ENCODE data around the gene IQCB1.

Gene IQCB1

GRCh38 chr3:121752261-121752660, 82.6 kb downstream of the IQCB1 start:
- ATAC-seq = no peak
- TF ChIP-seq BACH2 (CRISPR knock-in tag; IDR thresholded peaks at IDR 0.05; ENCODE audit: borderline replicate concordance) = no peak
- no peak for TF ChIP-seq TCF4 (CRISPR knock-in tag; IDR thresholded peaks at IDR 0.05; ENCODE audit: borderline replicate concordance)
- no peak for TF ChIP-seq OSR1 (CRISPR knock-in tag; IDR thresholded peaks at IDR 0.05)
- TF ChIP-seq, protein P1, sequence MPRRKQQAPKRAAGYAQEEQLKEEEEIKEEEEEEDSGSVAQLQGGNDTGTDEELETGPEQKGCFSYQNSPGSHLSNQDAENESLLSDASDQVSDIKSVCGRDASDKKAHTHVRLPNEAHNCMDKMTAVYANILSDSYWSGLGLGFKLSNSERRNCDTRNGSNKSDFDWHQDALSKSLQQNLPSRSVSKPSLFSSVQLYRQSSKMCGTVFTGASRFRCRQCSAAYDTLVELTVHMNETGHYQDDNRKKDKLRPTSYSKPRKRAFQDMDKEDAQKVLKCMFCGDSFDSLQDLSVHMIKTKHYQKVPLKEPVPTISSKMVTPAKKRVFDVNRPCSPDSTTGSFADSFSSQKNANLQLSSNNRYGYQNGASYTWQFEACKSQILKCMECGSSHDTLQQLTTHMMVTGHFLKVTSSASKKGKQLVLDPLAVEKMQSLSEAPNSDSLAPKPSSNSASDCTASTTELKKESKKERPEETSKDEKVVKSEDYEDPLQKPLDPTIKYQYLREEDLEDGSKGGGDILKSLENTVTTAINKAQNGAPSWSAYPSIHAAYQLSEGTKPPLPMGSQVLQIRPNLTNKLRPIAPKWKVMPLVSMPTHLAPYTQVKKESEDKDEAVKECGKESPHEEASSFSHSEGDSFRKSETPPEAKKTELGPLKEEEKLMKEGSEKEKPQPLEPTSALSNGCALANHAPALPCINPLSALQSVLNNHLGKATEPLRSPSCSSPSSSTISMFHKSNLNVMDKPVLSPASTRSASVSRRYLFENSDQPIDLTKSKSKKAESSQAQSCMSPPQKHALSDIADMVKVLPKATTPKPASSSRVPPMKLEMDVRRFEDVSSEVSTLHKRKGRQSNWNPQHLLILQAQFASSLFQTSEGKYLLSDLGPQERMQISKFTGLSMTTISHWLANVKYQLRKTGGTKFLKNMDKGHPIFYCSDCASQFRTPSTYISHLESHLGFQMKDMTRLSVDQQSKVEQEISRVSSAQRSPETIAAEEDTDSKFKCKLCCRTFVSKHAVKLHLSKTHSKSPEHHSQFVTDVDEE (CRISPR knock-in tag; IDR thresholded peaks at IDR 0.05) = no peak
- TF ChIP-seq CSDC2 (CRISPR knock-in tag; IDR thresholded peaks at IDR 0.05) = no peak
- TF ChIP-seq ZNF565 (CRISPR knock-in tag; conservative IDR thresholded peaks at IDR 0.05; ENCODE audit: low read depth) = no peak
- TF ChIP-seq GLIS3 (CRISPR knock-in tag; IDR thresholded peaks at IDR 0.05) = no peak
- no peak for TF ChIP-seq ZNF70 (CRISPR knock-in tag; IDR thresholded peaks at IDR 0.05)
- TF ChIP-seq ZFP30 (CRISPR knock-in tag; IDR thresholded peaks at IDR 0.05) = no peak
- no peak for TF ChIP-seq ARNTL (CRISPR knock-in tag; IDR thresholded peaks at IDR 0.05; ENCODE audit: borderline replicate concordance, low read depth)
- TF ChIP-seq SNAI2 (CRISPR knock-in tag; IDR thresholded peaks at IDR 0.05) = no peak
- TF ChIP-seq, protein P2, sequence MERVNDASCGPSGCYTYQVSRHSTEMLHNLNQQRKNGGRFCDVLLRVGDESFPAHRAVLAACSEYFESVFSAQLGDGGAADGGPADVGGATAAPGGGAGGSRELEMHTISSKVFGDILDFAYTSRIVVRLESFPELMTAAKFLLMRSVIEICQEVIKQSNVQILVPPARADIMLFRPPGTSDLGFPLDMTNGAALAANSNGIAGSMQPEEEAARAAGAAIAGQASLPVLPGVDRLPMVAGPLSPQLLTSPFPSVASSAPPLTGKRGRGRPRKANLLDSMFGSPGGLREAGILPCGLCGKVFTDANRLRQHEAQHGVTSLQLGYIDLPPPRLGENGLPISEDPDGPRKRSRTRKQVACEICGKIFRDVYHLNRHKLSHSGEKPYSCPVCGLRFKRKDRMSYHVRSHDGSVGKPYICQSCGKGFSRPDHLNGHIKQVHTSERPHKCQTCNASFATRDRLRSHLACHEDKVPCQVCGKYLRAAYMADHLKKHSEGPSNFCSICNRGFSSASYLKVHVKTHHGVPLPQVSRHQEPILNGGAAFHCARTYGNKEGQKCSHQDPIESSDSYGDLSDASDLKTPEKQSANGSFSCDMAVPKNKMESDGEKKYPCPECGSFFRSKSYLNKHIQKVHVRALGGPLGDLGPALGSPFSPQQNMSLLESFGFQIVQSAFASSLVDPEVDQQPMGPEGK (CRISPR knock-in tag; IDR thresholded peaks at IDR 0.05; ENCODE audit: borderline replicate concordance) = no peak
- TF ChIP-seq, protein P3, sequence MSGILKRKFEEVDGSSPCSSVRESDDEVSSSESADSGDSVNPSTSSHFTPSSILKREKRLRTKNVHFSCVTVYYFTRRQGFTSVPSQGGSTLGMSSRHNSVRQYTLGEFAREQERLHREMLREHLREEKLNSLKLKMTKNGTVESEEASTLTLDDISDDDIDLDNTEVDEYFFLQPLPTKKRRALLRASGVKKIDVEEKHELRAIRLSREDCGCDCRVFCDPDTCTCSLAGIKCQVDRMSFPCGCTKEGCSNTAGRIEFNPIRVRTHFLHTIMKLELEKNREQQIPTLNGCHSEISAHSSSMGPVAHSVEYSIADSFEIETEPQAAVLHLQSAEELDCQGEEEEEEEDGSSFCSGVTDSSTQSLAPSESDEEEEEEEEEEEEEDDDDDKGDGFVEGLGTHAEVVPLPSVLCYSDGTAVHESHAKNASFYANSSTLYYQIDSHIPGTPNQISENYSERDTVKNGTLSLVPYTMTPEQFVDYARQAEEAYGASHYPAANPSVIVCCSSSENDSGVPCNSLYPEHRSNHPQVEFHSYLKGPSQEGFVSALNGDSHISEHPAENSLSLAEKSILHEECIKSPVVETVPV (CRISPR knock-in tag; IDR thresholded peaks at IDR 0.05) = no peak
- TF ChIP-seq PPARA (CRISPR knock-in tag; IDR thresholded peaks at IDR 0.05; ENCODE audit: borderline replicate concordance) = no peak
- no peak for TF ChIP-seq ZC3H10 (CRISPR knock-in tag; IDR thresholded peaks at IDR 0.05)
- no peak for TF ChIP-seq ESRRG (CRISPR knock-in tag; IDR thresholded peaks at IDR 0.05)
- no peak for TF ChIP-seq ZFP3 (CRISPR knock-in tag; IDR thresholded peaks at IDR 0.05)

- ATAC-seq = no peak
- TF ChIP-seq ISL1 (CRISPR knock-in tag; IDR thresholded peaks at IDR 0.05) (no peak), ZNF8 (CRISPR knock-in tag; IDR thresholded peaks at IDR 0.05) (no peak), SNAI2 (CRISPR knock-in tag; IDR thresholded peaks at IDR 0.05) (no peak), ZFP3 (CRISPR knock-in tag; IDR thresholded peaks at IDR 0.05) (no peak), ZNF70 (CRISPR knock-in tag; IDR thresholded peaks at IDR 0.05) (no peak), BACH2 (CRISPR knock-in tag; IDR thresholded peaks at IDR 0.05; ENCODE audit: borderline replicate concordance) (no peak)
- TF ChIP-seq, protein P4, sequence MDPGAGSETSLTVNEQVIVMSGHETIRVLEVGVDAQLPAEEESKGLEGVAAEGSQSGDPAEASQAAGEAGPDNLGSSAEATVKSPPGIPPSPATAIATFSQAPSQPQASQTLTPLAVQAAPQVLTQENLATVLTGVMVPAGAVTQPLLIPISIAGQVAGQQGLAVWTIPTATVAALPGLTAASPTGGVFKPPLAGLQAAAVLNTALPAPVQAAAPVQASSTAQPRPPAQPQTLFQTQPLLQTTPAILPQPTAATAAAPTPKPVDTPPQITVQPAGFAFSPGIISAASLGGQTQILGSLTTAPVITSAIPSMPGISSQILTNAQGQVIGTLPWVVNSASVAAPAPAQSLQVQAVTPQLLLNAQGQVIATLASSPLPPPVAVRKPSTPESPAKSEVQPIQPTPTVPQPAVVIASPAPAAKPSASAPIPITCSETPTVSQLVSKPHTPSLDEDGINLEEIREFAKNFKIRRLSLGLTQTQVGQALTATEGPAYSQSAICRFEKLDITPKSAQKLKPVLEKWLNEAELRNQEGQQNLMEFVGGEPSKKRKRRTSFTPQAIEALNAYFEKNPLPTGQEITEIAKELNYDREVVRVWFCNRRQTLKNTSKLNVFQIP (CRISPR knock-in tag; IDR thresholded peaks at IDR 0.05; ENCODE audit: borderline replicate concordance, low read depth) = no peak
- TF ChIP-seq, protein P2 (CRISPR knock-in tag; IDR thresholded peaks at IDR 0.05; ENCODE audit: borderline replicate concordance) = no peak
These were observed 84.8 kb downstream of the IQCB1 start for GRCh38 chr3:121750087-121750415.

GRCh38 chr3:121749276-121750086, 85.4 kb downstream of the IQCB1 start, which contains the start of gene GOLGB1:
Gene GOLGB1, minus strand, starts transcription at chr3:121749741. Its CDS starts 18,770 bp downstream, at chr3:121730971.
- ATAC-seq = peak; percentile 98
- TF ChIP-seq, protein P2 (CRISPR knock-in tag; IDR thresholded peaks at IDR 0.05; ENCODE audit: borderline replicate concordance) = 0 out of 2 replicates have a peak, but pooled peaks have one; percentile 36
- TF ChIP-seq CSDC2 (CRISPR knock-in tag; IDR thresholded peaks at IDR 0.05) = no peak

Measured in SK-N-SH treated with all-trans-retinoic acid at 6 μM for 48 hours (cell line).